ENCODE results near the gene TNFAIP3. TPM values are rescaled to one million over a fixed set of nuclear protein-coding genes. Genes with fewer than 3 reads are reported as not detected.
A peak's percentile ranks its signal among the peaks of the same experiment; 100 is the strongest.

TNFAIP3 gene
- total RNA-seq, 4 donors from 2014 or later = 21.6 to 48.4 (median 32.8) TPM

DNA sequence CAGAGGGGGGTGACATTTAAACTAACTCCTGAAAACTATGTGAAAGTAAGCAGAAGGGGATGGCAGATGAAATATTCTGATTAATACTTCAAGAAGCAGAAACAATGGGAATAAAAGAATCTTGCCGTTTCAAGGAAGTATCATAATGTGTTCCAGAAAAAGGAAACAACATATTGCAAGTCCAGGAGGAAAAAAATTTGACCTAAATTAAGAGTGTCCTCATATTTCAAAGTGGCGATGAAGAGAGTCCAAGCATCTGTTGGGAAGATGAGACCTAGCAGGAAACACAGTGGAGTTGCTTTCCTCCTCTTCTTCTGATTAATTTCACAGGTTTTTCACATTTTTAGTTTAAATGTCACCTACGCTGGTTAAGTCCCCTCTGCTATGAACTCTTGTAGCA is 45.6 kb upstream of the TNFAIP3 start:
- H3K27me3 ChIP-seq = no peaks in the 10 kb centered on the region
- H3K4me1 ChIP-seq = peaks cover 0 to 26% (median 0%) of the 10 kb centered on the region in 4 donors
- no peak overlapping the region for H3K27ac ChIP-seq
- H3K4me3 ChIP-seq = no peak overlapping the region
- H3K36me3 ChIP-seq = no peaks in the 10 kb centered on the region
- DNase-seq (ENCODE audit: low spot score in 2 of 2) = no peak
- 54 to 56% methylated on average over 3 of the region's 3 CpGs for WGBS, 2 donors
- TF ChIP-seq, protein P1, sequence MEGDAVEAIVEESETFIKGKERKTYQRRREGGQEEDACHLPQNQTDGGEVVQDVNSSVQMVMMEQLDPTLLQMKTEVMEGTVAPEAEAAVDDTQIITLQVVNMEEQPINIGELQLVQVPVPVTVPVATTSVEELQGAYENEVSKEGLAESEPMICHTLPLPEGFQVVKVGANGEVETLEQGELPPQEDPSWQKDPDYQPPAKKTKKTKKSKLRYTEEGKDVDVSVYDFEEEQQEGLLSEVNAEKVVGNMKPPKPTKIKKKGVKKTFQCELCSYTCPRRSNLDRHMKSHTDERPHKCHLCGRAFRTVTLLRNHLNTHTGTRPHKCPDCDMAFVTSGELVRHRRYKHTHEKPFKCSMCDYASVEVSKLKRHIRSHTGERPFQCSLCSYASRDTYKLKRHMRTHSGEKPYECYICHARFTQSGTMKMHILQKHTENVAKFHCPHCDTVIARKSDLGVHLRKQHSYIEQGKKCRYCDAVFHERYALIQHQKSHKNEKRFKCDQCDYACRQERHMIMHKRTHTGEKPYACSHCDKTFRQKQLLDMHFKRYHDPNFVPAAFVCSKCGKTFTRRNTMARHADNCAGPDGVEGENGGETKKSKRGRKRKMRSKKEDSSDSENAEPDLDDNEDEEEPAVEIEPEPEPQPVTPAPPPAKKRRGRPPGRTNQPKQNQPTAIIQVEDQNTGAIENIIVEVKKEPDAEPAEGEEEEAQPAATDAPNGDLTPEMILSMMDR (IDR thresholded peaks at IDR 0.05) = no peak
- TF ChIP-seq POLR2A (IDR thresholded peaks at IDR 0.05) (no peak), EP300 (IDR thresholded peaks at IDR 0.05) (no peak)
- no peaks in the 10 kb centered on the region for H3K9me3 ChIP-seq

DNA sequence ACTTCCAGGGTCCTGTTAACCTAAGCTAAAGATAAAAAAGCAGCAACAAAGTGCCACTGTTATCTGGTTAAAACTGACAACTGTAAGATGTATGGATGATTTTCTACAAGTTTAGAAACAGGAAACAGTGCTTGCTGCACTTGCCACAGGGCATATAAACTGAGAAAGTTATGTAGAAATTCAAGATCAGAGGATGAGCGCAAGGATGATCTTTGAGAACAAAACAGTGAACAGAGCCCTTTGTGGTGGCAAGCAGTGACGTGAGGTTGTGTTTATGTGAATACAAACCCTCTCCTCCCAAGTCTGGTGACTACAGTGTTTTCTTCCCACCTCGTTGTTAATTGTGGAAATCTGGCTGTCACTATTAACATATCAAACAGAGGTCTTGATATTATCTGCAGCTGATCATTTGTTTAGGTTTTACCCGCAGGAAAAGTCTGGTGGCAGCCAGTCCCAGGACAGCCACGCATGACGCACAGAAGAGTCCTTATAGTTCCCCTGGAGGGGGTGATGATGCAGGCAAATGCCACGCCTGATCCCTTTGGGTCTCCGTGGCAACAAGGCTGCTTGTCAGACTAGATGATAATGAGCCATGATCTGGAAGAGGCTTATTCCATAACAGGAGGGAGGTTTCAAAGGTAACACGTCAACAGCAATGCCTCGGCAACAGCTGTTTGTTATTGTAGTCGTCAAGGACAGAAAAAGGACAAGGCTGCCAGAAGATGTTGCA is 43.1 kb upstream of the TNFAIP3 start:
- Histone ChIP-seq H3K4me3 (no peak overlapping the region), H3K4me1 (peaks cover 0 to 26% (median 0%) of the 10 kb centered on the region in 4 donors), H3K27ac (peak overlapping the region in 1 of 4 donors; percentile 50), H3K27me3 (no peaks in the 10 kb centered on the region), H3K36me3 (no peaks in the 10 kb centered on the region), H3K9me3 (no peaks in the 10 kb centered on the region)
- peak in 1 of 2 donors; percentile 36 for DNase-seq (ENCODE audit: low spot score in 2 of 2)
- WGBS, 2 donors = 38 to 47% methylated on average over 11 of the region's 11 CpGs
- TF ChIP-seq, protein P1 (IDR thresholded peaks at IDR 0.05) = no peak
- TF ChIP-seq EP300 (IDR thresholded peaks at IDR 0.05) = no peak
- TF ChIP-seq POLR2A (IDR thresholded peaks at IDR 0.05) = no peak

DNA sequence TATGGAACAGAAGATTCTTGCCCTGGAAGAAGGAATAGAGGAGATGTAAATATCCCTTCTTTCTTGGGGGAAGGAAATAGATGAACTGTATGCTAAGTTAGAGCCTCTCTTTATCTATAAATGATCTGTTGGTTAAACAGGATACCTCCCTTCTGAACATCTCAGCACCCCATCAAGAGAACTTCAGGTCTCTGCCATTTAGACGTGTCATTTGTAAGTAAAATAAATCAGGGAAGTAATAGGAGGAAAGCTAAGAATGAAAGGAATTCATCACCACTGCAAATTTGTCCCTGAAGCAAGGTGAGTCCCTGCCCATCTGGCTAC is 42.5 kb upstream of the TNFAIP3 start:
- peaks cover 0 to 26% (median 0%) of the 10 kb centered on the region in 4 donors for H3K4me1 ChIP-seq

DNA sequence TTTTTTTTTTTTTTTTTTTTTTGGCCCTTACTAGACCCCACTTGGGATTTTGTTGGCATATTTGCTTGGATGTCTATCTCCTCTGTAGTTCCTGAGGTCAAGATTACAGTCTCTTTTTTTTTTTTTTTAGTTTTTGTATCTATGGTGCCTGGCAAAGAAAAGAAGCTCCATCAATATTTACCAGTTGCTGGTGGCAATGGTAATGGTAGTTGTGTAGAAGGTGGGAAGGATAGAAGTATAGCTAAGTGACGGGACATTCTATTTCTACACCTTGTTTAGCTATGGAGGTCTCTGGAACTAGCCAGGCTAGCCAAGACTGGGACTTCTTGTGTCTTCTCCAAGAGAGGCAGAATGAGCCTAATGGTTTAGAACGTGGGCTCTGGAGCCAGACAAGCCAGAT is 42.2 kb upstream of the TNFAIP3 start:
- peaks cover 0 to 24% (median 0%) of the 10 kb centered on the region in 4 donors for H3K4me1 ChIP-seq
- H3K4me3 ChIP-seq = no peak overlapping the region
- no peaks in the 10 kb centered on the region for H3K9me3 ChIP-seq
- H3K27me3 ChIP-seq = no peaks in the 10 kb centered on the region
- 81 to 94% methylated on average over 2 of the region's 2 CpGs for WGBS, 2 donors
- DNase-seq (ENCODE audit: low spot score in 2 of 2) = no peak
- no peaks in the 10 kb centered on the region for H3K36me3 ChIP-seq
- TF ChIP-seq, protein P1 (IDR thresholded peaks at IDR 0.05) = no peak
- TF ChIP-seq EP300 (IDR thresholded peaks at IDR 0.05) = no peak
- TF ChIP-seq POLR2A (IDR thresholded peaks at IDR 0.05) = no peak
- no peak overlapping the region for H3K27ac ChIP-seq

More for the DNA sequence above, 42.5 kb upstream of the TNFAIP3 start:
- Histone ChIP-seq H3K27me3 (no peaks in the 10 kb centered on the region), H3K9me3 (no peaks in the 10 kb centered on the region), H3K36me3 (no peaks in the 10 kb centered on the region), H3K27ac (peak overlapping the region in 1 of 4 donors; percentile 50), H3K4me3 (no peak overlapping the region)
- DNase-seq (ENCODE audit: low spot score in 2 of 2) = no peak
- WGBS, 2 donors = 56 to 83% methylated on average over 1 of the region's 1 CpG
- TF ChIP-seq EP300 (IDR thresholded peaks at IDR 0.05) (no peak), POLR2A (IDR thresholded peaks at IDR 0.05) (no peak)
- TF ChIP-seq, protein P1 (IDR thresholded peaks at IDR 0.05) = no peak

DNA sequence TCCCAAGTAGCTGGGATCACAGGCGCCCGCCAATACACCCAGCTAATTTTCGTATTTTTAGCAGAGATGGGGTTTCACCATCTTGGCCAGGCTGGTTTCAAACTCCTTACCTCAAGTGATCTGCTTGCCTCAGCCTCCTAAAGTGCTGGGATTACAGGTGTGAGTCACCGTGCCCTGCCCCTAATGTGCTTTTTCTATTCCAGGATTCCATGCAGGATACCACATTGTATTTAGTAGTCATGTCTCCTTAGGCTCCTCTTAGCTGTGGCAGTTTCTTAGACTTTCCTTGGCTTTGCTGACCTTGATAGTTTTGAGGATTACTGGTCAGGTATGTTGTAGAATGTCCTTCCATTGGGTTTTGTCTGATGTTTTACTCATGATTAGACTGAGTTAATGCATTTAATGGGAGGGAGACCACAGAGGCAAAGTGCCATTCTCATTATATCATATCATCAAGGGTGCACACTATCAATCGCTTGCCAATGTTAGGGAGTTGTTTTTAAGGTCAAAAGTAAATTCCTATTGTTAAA is 39.6 kb upstream of the TNFAIP3 start:
- H3K4me3 ChIP-seq = no peak overlapping the region
- no peaks in the 10 kb centered on the region for H3K27me3 ChIP-seq
- no peak for TF ChIP-seq POLR2A (IDR thresholded peaks at IDR 0.05)
- TF ChIP-seq EP300 (IDR thresholded peaks at IDR 0.05) = no peak
- TF ChIP-seq, protein P1 (IDR thresholded peaks at IDR 0.05) = no peak
- H3K36me3 ChIP-seq = no peaks in the 10 kb centered on the region
- H3K4me1 ChIP-seq = peaks cover 0 to 9% (median 0%) of the 10 kb centered on the region in 4 donors
- DNase-seq (ENCODE audit: low spot score in 2 of 2) = no peak
- H3K9me3 ChIP-seq = no peaks in the 10 kb centered on the region
- WGBS, 2 donors = 93% methylated on average over 5 of the region's 5 CpGs
- H3K27ac ChIP-seq = no peak overlapping the region

Measured in tibial nerve (tissue), 4 donors.